Glutamatergic neuron (in vitro differentiated cells): ENCODE measurements around the gene PAK5. TPM values are rescaled to one million over a fixed set of nuclear protein-coding genes. Genes with fewer than 3 reads are reported as not detected.

ENCODE experiments used
- DNase-seq: peaks from one replicate; pipeline ENCODE4 v3.0.0; 2022
- H3K27ac Mint-ChIP-seq: one replicate; pipeline ENCODE4 v1.8.0; 2020; ENCODE audit warnings: mild to moderate bottlenecking, mixed read lengths, inconsistent platforms; ENCODE audit not compliant: unreplicated experiment
- H3K27me3 Mint-ChIP-seq: one replicate; pipeline ENCODE4 v1.8.0; 2020; ENCODE audit warnings: mild to moderate bottlenecking, moderate library complexity, mixed read lengths, inconsistent platforms; ENCODE audit not compliant: unreplicated experiment
- H3K36me3 Mint-ChIP-seq: one replicate; pipeline ENCODE4 v1.8.0; 2020; ENCODE audit warnings: mild to moderate bottlenecking, mixed read lengths, inconsistent platforms; ENCODE audit not compliant: unreplicated experiment
- H3K4me1 Mint-ChIP-seq: one replicate; pipeline ENCODE4 v1.8.0; 2020; ENCODE audit warnings: mild to moderate bottlenecking, low read depth, mixed read lengths, inconsistent platforms; ENCODE audit not compliant: unreplicated experiment
- H3K4me3 Mint-ChIP-seq: one replicate; pipeline ENCODE4 v1.8.0; 2020; ENCODE audit warnings: mild to moderate bottlenecking, mixed read lengths, inconsistent platforms; ENCODE audit not compliant: unreplicated experiment
- H3K9me3 Mint-ChIP-seq: one replicate; pipeline ENCODE4 v1.8.0; 2020; ENCODE audit warnings: mild to moderate bottlenecking, moderate library complexity, mixed read lengths, inconsistent platforms; ENCODE audit not compliant: unreplicated experiment
- CTCF ChIP-seq: fragments of 200-600 bp; sonication (generic); IDR thresholded peaks from one replicate; pipeline ENCODE4 v1.5.0; 2021; ENCODE audit not compliant: partially characterized antibody, unreplicated experiment
- total RNA-seq: library from RNA; stranded (reverse); fragmentation: NEBNext Ultra II Directional; extraction: Animal tissue kit (Norgen Biotek cat#: 25700); gene quantifications from one replicate; pipeline ENCODE4 v1.2.1, GENCODE V29; 2021; ENCODE audit not compliant: unreplicated experiment

Gene PAK5
- total RNA-seq, 1 donor from 2014 or later: 6.8 TPM

DNA sequence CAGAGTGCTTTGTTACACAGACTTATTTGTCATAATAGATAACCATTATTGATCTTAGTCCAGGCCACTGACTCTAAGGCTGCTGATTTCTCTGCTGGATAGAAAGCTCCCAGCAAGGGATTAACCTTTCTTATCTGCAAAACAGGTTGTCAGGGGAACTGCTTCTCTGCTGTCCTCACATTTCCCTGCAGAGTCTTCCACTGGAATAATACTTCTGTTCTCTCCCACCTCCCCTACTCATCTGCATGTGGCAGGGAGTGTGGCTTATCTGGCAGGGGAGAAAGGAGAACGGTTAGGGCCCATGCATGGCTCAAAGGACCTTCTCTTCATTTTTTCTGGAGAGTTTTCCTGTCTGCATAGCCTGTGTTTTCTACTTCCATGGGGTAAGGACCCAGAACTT is 238.3 kb downstream of the PAK5 start:
- no peaks in the 10 kb centered on the region for H3K9me3 Mint-ChIP-seq
- peaks cover 4% of the 10 kb centered on the region for H3K4me1 Mint-ChIP-seq
- peaks cover 3% of the 10 kb centered on the region for H3K27me3 Mint-ChIP-seq
- no peak for DNase-seq
- no peak for TF ChIP-seq CTCF
- H3K27ac Mint-ChIP-seq: no peak overlapping the region
- H3K4me3 Mint-ChIP-seq: no peak overlapping the region
- H3K36me3 Mint-ChIP-seq: no peaks in the 10 kb centered on the region

DNA sequence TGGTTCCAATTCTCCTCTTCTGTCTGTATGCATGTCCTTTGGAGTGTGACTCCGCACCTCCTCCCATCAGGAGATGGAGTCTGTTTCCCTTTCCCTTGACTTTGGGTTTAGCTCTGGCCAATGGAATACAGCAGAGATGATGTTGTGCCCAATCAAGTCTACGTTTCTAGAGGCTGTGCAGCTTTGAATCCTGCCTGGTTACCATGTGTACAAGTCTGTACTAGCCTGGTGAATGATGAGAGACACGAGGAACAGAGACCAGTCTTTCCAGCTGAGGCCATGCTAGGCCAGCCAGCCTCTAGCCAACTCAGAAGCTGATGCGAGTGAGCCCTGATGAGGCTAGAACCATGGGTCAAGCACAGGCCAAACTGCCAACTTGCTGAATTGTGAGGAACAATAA is 241.3 kb downstream of the PAK5 start:
- no peak for DNase-seq
- Mint-ChIP-seq H3K36me3 (no peaks in the 10 kb centered on the region), H3K4me3 (no peak overlapping the region), H3K27me3 (peaks cover 3% of the 10 kb centered on the region), H3K4me1 (peaks cover 4% of the 10 kb centered on the region), H3K9me3 (no peaks in the 10 kb centered on the region), H3K27ac (no peak overlapping the region)
- no peak for TF ChIP-seq CTCF

- Mint-ChIP-seq H3K27ac (no peak overlapping the region), H3K4me1 (peaks cover 4% of the 10 kb centered on the region), H3K36me3 (no peaks in the 10 kb centered on the region), H3K9me3 (no peaks in the 10 kb centered on the region), H3K4me3 (no peak overlapping the region), H3K27me3 (no peaks in the 10 kb centered on the region)
- no peak for TF ChIP-seq CTCF
- no peak for DNase-seq
These were observed 243.1 kb downstream of the PAK5 start for GRCh38 chr20:9595763-9596162.

GRCh38 chr20:9594284-9594875 is 244.5 kb downstream of the PAK5 start:
- DNase-seq: no peak
- Mint-ChIP-seq H3K4me3 (no peak overlapping the region), H3K4me1 (peaks cover 4% of the 10 kb centered on the region), H3K27ac (no peak overlapping the region), H3K9me3 (no peaks in the 10 kb centered on the region), H3K27me3 (no peaks in the 10 kb centered on the region), H3K36me3 (no peaks in the 10 kb centered on the region)
- no peak for TF ChIP-seq CTCF

DNA sequence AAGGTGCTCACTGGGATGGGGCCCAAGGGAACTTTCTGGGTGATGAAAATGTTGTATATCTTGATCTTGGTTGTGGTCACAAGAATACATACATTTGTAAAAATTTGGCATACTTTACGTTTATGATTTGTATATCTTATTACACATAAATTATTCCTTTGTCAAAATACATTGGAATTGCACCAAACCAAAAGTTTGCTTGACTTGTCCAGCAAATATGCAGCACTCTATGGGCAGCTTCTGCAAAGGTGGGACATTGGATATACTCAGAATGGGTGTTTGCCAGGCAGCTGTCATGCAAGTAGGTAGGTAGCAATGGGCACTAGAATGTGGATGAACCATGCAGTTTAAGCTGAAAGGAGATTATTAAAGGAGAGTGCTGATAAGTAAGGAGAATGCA is 246.5 kb downstream of the PAK5 start:
- no peak overlapping the region for H3K4me3 Mint-ChIP-seq
- no peak overlapping the region for H3K27ac Mint-ChIP-seq
- H3K36me3 Mint-ChIP-seq: no peaks in the 10 kb centered on the region
- H3K4me1 Mint-ChIP-seq: peaks cover 4% of the 10 kb centered on the region
- no peaks in the 10 kb centered on the region for H3K9me3 Mint-ChIP-seq
- no peak for TF ChIP-seq CTCF
- no peaks in the 10 kb centered on the region for H3K27me3 Mint-ChIP-seq
- no peak for DNase-seq
